Measurements from ENCODE around the gene TMEM74B.

TMEM74B gene

DNA sequence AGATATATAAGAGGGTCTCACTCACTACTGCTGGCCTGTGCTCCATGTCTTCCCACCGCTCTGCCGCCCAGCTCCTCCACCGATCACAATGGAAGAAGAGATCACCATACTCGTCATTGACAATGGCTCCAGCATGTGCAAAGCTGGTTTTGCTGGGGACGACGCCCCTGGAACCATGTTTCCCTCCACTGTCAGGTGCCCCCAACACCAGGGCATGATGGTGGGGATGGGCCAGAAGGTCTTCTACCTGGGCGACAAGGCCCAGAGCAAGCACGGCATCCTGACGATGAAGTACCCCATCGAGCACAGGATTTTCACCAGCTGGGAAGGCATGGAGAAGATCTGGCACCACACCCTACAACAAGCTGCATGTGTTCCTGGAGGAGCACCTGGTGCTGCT is 24.3 kb downstream of the TMEM74B start:
- Histone ChIP-seq H3K36me3 (ENCODE audit: control insufficient read depth, insufficient read depth, low read length) (peaks cover 8% of the 10 kb centered on the region), H3K4ac (ENCODE audit: low read depth, low read length) (no peak overlapping the region), H3K27me3 (ENCODE audit: insufficient read depth, low read length, poor library complexity) (no peaks in the 10 kb centered on the region), H3K56ac (ENCODE audit: low read length) (no peak overlapping the region), H2BK5ac (ENCODE audit: low read length) (no peak overlapping the region), H3K18ac (ENCODE audit: low read length) (no peak overlapping the region), H2BK120ac (ENCODE audit: low read depth, low read length) (no peak overlapping the region), H4K5ac (ENCODE audit: low read length) (no peak overlapping the region), H3K79me1 (ENCODE audit: low read length) (no peaks in the 10 kb centered on the region), H2AK5ac (ENCODE audit: low read length) (no peak overlapping the region), H2BK15ac (replicated peaks; ENCODE audit: low read depth) (no peak overlapping the region), H3K27ac (ENCODE audit: low read depth, low read length) (no peak overlapping the region), H4K8ac (ENCODE audit: low read depth, low read length) (no peak overlapping the region), H3K4me2 (ENCODE audit: low read length) (no peak overlapping the region), H3K9ac (ENCODE audit: low read length) (no peak overlapping the region), H3K23ac (ENCODE audit: low read length) (no peak overlapping the region), H3K4me3 (ENCODE audit: low read length) (no peak overlapping the region), H3K4me1 (ENCODE audit: control insufficient read depth, low read depth, low read length) (no peaks in the 10 kb centered on the region), H3K79me2 (ENCODE audit: control insufficient read depth, insufficient read depth, low read length) (no peaks in the 10 kb centered on the region)
- no peak for DNase-seq
- no CpG with 5 or more reads among the region's 10 CpGs for WGBS (ENCODE audit: extremely low coverage, insufficient coverage, low lambda C conversion rate)

GRCh38 chr20:1155342-1155741 is 29.4 kb downstream of the TMEM74B start:
- H2AK5ac ChIP-seq (ENCODE audit: low read length), result no peak overlapping the region
- H3K36me3 ChIP-seq (ENCODE audit: control insufficient read depth, insufficient read depth, low read length), result no peaks in the 10 kb centered on the region
- no peak for DNase-seq
- no CpG with 5 or more reads among the region's 3 CpGs for WGBS (ENCODE audit: extremely low coverage, insufficient coverage, low lambda C conversion rate)
- no peak overlapping the region for H3K9ac ChIP-seq (ENCODE audit: low read length)
- no peak overlapping the region for H3K4me2 ChIP-seq (ENCODE audit: low read length)
- no peak overlapping the region for H3K23ac ChIP-seq (ENCODE audit: low read length)
- H4K8ac ChIP-seq (ENCODE audit: low read depth, low read length), result no peak overlapping the region
- H2BK120ac ChIP-seq (ENCODE audit: low read depth, low read length), result no peak overlapping the region
- H3K4me1 ChIP-seq (ENCODE audit: control insufficient read depth, low read depth, low read length), result no peaks in the 10 kb centered on the region
- no peak overlapping the region for H3K4me3 ChIP-seq (ENCODE audit: low read length)
- no peaks in the 10 kb centered on the region for H3K27me3 ChIP-seq (ENCODE audit: insufficient read depth, low read length, poor library complexity)
- H3K79me1 ChIP-seq (ENCODE audit: low read length), result no peaks in the 10 kb centered on the region
- no peak overlapping the region for H3K56ac ChIP-seq (ENCODE audit: low read length)
- H2BK15ac ChIP-seq (replicated peaks; ENCODE audit: low read depth), result no peak overlapping the region
- H3K27ac ChIP-seq (ENCODE audit: low read depth, low read length), result no peak overlapping the region
- H2BK5ac ChIP-seq (ENCODE audit: low read length), result no peak overlapping the region
- H4K5ac ChIP-seq (ENCODE audit: low read length), result no peak overlapping the region
- H3K4ac ChIP-seq (ENCODE audit: low read depth, low read length), result no peak overlapping the region
- H3K18ac ChIP-seq (ENCODE audit: low read length), result no peak overlapping the region
- no peaks in the 10 kb centered on the region for H3K79me2 ChIP-seq (ENCODE audit: control insufficient read depth, insufficient read depth, low read length)

DNA sequence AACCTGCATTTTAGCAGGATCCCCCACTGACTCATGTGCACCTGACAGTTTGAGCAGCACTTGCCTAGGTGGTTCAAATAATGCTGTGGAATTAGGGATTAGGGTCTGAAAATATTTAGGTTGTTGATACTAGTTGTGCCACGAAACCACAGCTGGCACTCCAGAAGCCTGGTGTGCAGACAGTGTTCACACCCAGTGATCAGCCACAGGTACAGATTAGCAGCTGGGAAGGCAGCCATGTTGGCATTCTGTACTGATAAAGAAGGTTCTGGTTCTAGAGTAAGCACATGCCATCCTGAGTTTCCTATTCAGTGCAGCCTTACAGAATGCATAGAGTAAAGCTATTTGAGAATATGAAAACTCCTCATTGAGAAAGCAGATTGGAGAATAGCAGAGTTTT is 30.1 kb downstream of the TMEM74B start:
- Histone ChIP-seq H3K79me2 (ENCODE audit: control insufficient read depth, insufficient read depth, low read length) (no peaks in the 10 kb centered on the region), H3K56ac (ENCODE audit: low read length) (no peak overlapping the region), H3K4ac (ENCODE audit: low read depth, low read length) (no peak overlapping the region), H3K36me3 (ENCODE audit: control insufficient read depth, insufficient read depth, low read length) (no peaks in the 10 kb centered on the region), H3K79me1 (ENCODE audit: low read length) (peaks cover 2% of the 10 kb centered on the region), H2AK5ac (ENCODE audit: low read length) (no peak overlapping the region), H3K4me2 (ENCODE audit: low read length) (no peak overlapping the region), H2BK120ac (ENCODE audit: low read depth, low read length) (no peak overlapping the region), H3K27ac (ENCODE audit: low read depth, low read length) (no peak overlapping the region), H3K27me3 (ENCODE audit: insufficient read depth, low read length, poor library complexity) (no peaks in the 10 kb centered on the region), H2BK5ac (ENCODE audit: low read length) (no peak overlapping the region), H3K4me1 (ENCODE audit: control insufficient read depth, low read depth, low read length) (no peaks in the 10 kb centered on the region), H4K5ac (ENCODE audit: low read length) (no peak overlapping the region), H4K8ac (ENCODE audit: low read depth, low read length) (no peak overlapping the region), H3K4me3 (ENCODE audit: low read length) (no peak overlapping the region), H3K9ac (ENCODE audit: low read length) (no peak overlapping the region), H3K18ac (ENCODE audit: low read length) (no peak overlapping the region), H3K23ac (ENCODE audit: low read length) (no peak overlapping the region), H2BK15ac (replicated peaks; ENCODE audit: low read depth) (no peak overlapping the region)
- no CpG with 5 or more reads among the region's 1 CpG for WGBS (ENCODE audit: extremely low coverage, insufficient coverage, low lambda C conversion rate)
- DNase-seq, result no peak

- no peak overlapping the region for H3K23ac ChIP-seq (ENCODE audit: low read length)
- H3K79me1 ChIP-seq (ENCODE audit: low read length), result peaks cover 4% of the 10 kb centered on the region
- no peak overlapping the region for H2BK120ac ChIP-seq (ENCODE audit: low read depth, low read length)
- no peak overlapping the region for H3K4ac ChIP-seq (ENCODE audit: low read depth, low read length)
- no peak overlapping the region for H3K18ac ChIP-seq (ENCODE audit: low read length)
- DNase-seq, result no peak
- H3K9ac ChIP-seq (ENCODE audit: low read length), result no peak overlapping the region
- no peak overlapping the region for H4K8ac ChIP-seq (ENCODE audit: low read depth, low read length)
- H3K27me3 ChIP-seq (ENCODE audit: insufficient read depth, low read length, poor library complexity), result no peaks in the 10 kb centered on the region
- no peak overlapping the region for H2AK5ac ChIP-seq (ENCODE audit: low read length)
- H3K56ac ChIP-seq (ENCODE audit: low read length), result no peak overlapping the region
- no peak overlapping the region for H4K5ac ChIP-seq (ENCODE audit: low read length)
- no peaks in the 10 kb centered on the region for H3K4me1 ChIP-seq (ENCODE audit: control insufficient read depth, low read depth, low read length)
- no peak overlapping the region for H3K4me2 ChIP-seq (ENCODE audit: low read length)
- H3K36me3 ChIP-seq (ENCODE audit: control insufficient read depth, insufficient read depth, low read length), result no peaks in the 10 kb centered on the region
- no peaks in the 10 kb centered on the region for H3K79me2 ChIP-seq (ENCODE audit: control insufficient read depth, insufficient read depth, low read length)
- no peak overlapping the region for H3K27ac ChIP-seq (ENCODE audit: low read depth, low read length)
- no peak overlapping the region for H2BK15ac ChIP-seq (replicated peaks; ENCODE audit: low read depth)
- H3K4me3 ChIP-seq (ENCODE audit: low read length), result no peak overlapping the region
- no peak overlapping the region for H2BK5ac ChIP-seq (ENCODE audit: low read length)
These were observed 30.6 kb downstream of the TMEM74B start for GRCh38 chr20:1154226-1154625.

- no peak overlapping the region for H2BK15ac ChIP-seq (replicated peaks; ENCODE audit: low read depth)
- no peak overlapping the region for H3K4me2 ChIP-seq (ENCODE audit: low read length)
- H3K27ac ChIP-seq (ENCODE audit: low read depth, low read length), result no peak overlapping the region
- H3K4me3 ChIP-seq (ENCODE audit: low read length), result no peak overlapping the region
- no peak for DNase-seq
- H3K27me3 ChIP-seq (ENCODE audit: insufficient read depth, low read length, poor library complexity), result no peaks in the 10 kb centered on the region
- H3K79me2 ChIP-seq (ENCODE audit: control insufficient read depth, insufficient read depth, low read length), result no peaks in the 10 kb centered on the region
- H2AK5ac ChIP-seq (ENCODE audit: low read length), result no peak overlapping the region
- H3K9ac ChIP-seq (ENCODE audit: low read length), result no peak overlapping the region
- no peak overlapping the region for H4K5ac ChIP-seq (ENCODE audit: low read length)
- no peak overlapping the region for H4K8ac ChIP-seq (ENCODE audit: low read depth, low read length)
- no peak overlapping the region for H2BK120ac ChIP-seq (ENCODE audit: low read depth, low read length)
- no peak overlapping the region for H3K56ac ChIP-seq (ENCODE audit: low read length)
- no peak overlapping the region for H3K18ac ChIP-seq (ENCODE audit: low read length)
- peaks cover 2% of the 10 kb centered on the region for H3K36me3 ChIP-seq (ENCODE audit: control insufficient read depth, insufficient read depth, low read length)
- no peaks in the 10 kb centered on the region for H3K4me1 ChIP-seq (ENCODE audit: control insufficient read depth, low read depth, low read length)
- H3K4ac ChIP-seq (ENCODE audit: low read depth, low read length), result no peak overlapping the region
- no CpG with 5 or more reads among the region's 1 CpG for WGBS (ENCODE audit: extremely low coverage, insufficient coverage, low lambda C conversion rate)
- no peak overlapping the region for H3K23ac ChIP-seq (ENCODE audit: low read length)
- H2BK5ac ChIP-seq (ENCODE audit: low read length), result no peak overlapping the region
- peaks cover 4% of the 10 kb centered on the region for H3K79me1 ChIP-seq (ENCODE audit: low read length)
These were observed 33.8 kb downstream of the TMEM74B start for GRCh38 chr20:1150968-1151367.

GRCh38 chr20:1150218-1150617 is 34.6 kb downstream of the TMEM74B start:
- no peaks in the 10 kb centered on the region for H3K79me2 ChIP-seq (ENCODE audit: control insufficient read depth, insufficient read depth, low read length)
- H2BK120ac ChIP-seq (ENCODE audit: low read depth, low read length), result no peak overlapping the region
- no peak overlapping the region for H2BK15ac ChIP-seq (replicated peaks; ENCODE audit: low read depth)
- H3K4me2 ChIP-seq (ENCODE audit: low read length), result no peak overlapping the region
- H3K23ac ChIP-seq (ENCODE audit: low read length), result no peak overlapping the region
- no peak overlapping the region for H3K4ac ChIP-seq (ENCODE audit: low read depth, low read length)
- no peak overlapping the region for H3K56ac ChIP-seq (ENCODE audit: low read length)
- no peak overlapping the region for H3K4me3 ChIP-seq (ENCODE audit: low read length)
- no peak overlapping the region for H2BK5ac ChIP-seq (ENCODE audit: low read length)
- H3K4me1 ChIP-seq (ENCODE audit: control insufficient read depth, low read depth, low read length), result no peaks in the 10 kb centered on the region
- no peak overlapping the region for H3K27ac ChIP-seq (ENCODE audit: low read depth, low read length)
- H3K36me3 ChIP-seq (ENCODE audit: control insufficient read depth, insufficient read depth, low read length), result peaks cover 3% of the 10 kb centered on the region
- no peak for DNase-seq
- H4K8ac ChIP-seq (ENCODE audit: low read depth, low read length), result no peak overlapping the region
- H3K79me1 ChIP-seq (ENCODE audit: low read length), result peaks cover 5% of the 10 kb centered on the region
- no peak overlapping the region for H2AK5ac ChIP-seq (ENCODE audit: low read length)
- H3K9ac ChIP-seq (ENCODE audit: low read length), result no peak overlapping the region
- no peaks in the 10 kb centered on the region for H3K27me3 ChIP-seq (ENCODE audit: insufficient read depth, low read length, poor library complexity)
- H3K18ac ChIP-seq (ENCODE audit: low read length), result no peak overlapping the region
- no CpG with 5 or more reads among the region's 4 CpGs for WGBS (ENCODE audit: extremely low coverage, insufficient coverage, low lambda C conversion rate)
- H4K5ac ChIP-seq (ENCODE audit: low read length), result no peak overlapping the region

All from mesendoderm (in vitro differentiated cells).